Vagina (tissue), 2 donors: ENCODE data around the gene GDPD4.

Source experiments
- CTCF ChIP-seq, 3 experiments: fragments of 450-650 bp in 2 of 3; fragments of 200-600 bp in 1 of 3; sonication (generic) in 1 of 3; IDR thresholded peaks; one replicate each; pipeline ENCODE4 v1.5.1; 2017 to 2019; ENCODE audit warnings: antibody characterized with exemption in 3 of 3, mild to moderate bottlenecking in 2 of 3, moderate library complexity in 2 of 3
- POLR2A ChIP-seq, 2 donors: fragments of 450-650 bp; IDR thresholded peaks; one replicate each; pipeline ENCODE4 v1.6.1; 2017; ENCODE audit warnings: antibody characterized with exemption in 2 of 2, mild to moderate bottlenecking in 2 of 2, moderate library complexity in 2 of 2

- TF ChIP-seq POLR2A (IDR thresholded peaks at IDR 0.05) (no peak), CTCF (IDR thresholded peaks at IDR 0.05) (no peak)
Measured at GRCh38 chr11:77259641-77260040, 41.8 kb downstream of the GDPD4 start.
